Ascending aorta (tissue), 2 donors: Measurements from ENCODE around the gene TMEM130. TPM values are rescaled to one million over a fixed set of nuclear protein-coding genes. Genes with fewer than 3 reads are reported as not detected.

ENCODE experiments used
- DNase-seq, 2 donors: peaks; one replicate each; pipeline ENCODE4 v3.0.0-alpha.2; 2019; ENCODE audit warnings: low spot score in 2 of 2
- H3K27ac ChIP-seq, 2 donors: fragments of 200-600 bp; sonication (generic); one replicate each; pipeline ENCODE4 v1.5.1; 2016 to 2017; ENCODE audit warnings: mild to moderate bottlenecking in 1 of 2
- H3K27me3 ChIP-seq: fragments of 200-600 bp; sonication (generic); one replicate; pipeline ENCODE4 v1.5.1; 2017
- H3K36me3 ChIP-seq, 2 donors: fragments of 200-600 bp; sonication (generic); one replicate each; pipeline ENCODE4 v1.5.1; 2016
- H3K4me1 ChIP-seq, 2 donors: fragments of 200-600 bp; sonication (generic); one replicate each; pipeline ENCODE4 v1.5.1; 2016 to 2017; ENCODE audit warnings: mild to moderate bottlenecking in 1 of 2
- H3K4me3 ChIP-seq, 2 donors: fragments of 200-600 bp; sonication (generic); one replicate each; pipeline ENCODE4 v1.5.1; 2016 to 2017; ENCODE audit warnings: mild to moderate bottlenecking in 1 of 2
- H3K9me3 ChIP-seq, 2 donors: fragments of 200-600 bp; sonication (generic); one replicate each; pipeline ENCODE4 v1.5.1; 2016
- intact Hi-C: fragments of 100-400 bp; cut with DNase I; formaldehyde crosslinking; loops from one replicate; pipeline ENCODE4 v1.15.1; 2023
- total RNA-seq: library from RNA; depleted of rRNA; stranded (reverse); fragments of >200 nt; gene quantifications from one replicate; pipeline ENCODE4 v1.1.0, GENCODE V29; 2016
- TF ChIP-seq, protein P1 (sequence below), 3 experiments: fragments of 200-600 bp in 2 of 3; fragments of 450-650 bp in 1 of 3; sonication (generic) in 2 of 3; IDR thresholded peaks; one replicate each; pipeline ENCODE4 v1.5.1; 2016 to 2019; ENCODE audit warnings: antibody characterized with exemption in 3 of 3, mild to moderate bottlenecking in 1 of 3, moderate library complexity in 1 of 3

Gene TMEM130
- total RNA-seq, 1 donor from 2014 or later = 33.6 TPM

DNA sequence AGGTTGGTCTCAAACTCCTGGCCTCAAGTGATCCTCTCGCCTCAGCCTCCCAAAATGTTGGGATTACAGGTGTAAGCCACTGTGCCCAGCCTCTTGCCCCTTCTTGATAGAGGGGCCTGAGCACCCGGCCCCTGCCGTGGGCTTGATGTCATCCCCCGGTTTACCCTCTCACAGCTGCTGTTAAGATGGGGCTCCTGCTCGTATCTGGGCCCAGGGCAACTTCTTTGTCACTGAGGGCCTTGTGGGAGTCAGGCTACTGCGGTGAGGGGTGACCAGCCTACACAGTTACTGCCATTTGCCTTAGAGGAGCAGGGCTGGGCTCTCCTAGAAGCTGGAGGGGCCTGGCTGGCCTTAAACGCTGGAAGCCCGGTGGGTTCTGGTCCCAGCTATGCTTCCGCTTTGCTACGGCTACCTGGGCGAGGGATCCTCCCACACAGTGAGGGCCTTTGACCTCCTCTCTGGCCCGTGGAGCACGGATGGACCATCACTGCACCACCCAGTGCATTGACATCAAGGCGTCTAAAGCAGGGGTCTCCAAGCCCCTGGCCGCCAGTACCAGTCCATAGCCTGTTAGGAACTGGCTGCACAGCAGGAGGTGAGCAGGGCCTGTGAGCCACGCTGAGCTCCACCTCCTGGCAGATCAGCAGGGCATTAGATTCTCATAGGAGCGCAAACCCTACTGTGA is 1.1 kb upstream of the TMEM130 start:
- peak overlapping the region in 1 of 2 donors; percentile 11 for H3K27ac ChIP-seq
- H3K9me3 ChIP-seq = no peaks in the 10 kb centered on the region
- TF ChIP-seq, protein P1, sequence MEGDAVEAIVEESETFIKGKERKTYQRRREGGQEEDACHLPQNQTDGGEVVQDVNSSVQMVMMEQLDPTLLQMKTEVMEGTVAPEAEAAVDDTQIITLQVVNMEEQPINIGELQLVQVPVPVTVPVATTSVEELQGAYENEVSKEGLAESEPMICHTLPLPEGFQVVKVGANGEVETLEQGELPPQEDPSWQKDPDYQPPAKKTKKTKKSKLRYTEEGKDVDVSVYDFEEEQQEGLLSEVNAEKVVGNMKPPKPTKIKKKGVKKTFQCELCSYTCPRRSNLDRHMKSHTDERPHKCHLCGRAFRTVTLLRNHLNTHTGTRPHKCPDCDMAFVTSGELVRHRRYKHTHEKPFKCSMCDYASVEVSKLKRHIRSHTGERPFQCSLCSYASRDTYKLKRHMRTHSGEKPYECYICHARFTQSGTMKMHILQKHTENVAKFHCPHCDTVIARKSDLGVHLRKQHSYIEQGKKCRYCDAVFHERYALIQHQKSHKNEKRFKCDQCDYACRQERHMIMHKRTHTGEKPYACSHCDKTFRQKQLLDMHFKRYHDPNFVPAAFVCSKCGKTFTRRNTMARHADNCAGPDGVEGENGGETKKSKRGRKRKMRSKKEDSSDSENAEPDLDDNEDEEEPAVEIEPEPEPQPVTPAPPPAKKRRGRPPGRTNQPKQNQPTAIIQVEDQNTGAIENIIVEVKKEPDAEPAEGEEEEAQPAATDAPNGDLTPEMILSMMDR (IDR thresholded peaks at IDR 0.05) = no peak
- no peak for DNase-seq
- no peaks in the 10 kb centered on the region for H3K36me3 ChIP-seq
- peak overlapping the region; percentile 65 to 83 for H3K4me3 ChIP-seq
- no peaks in the 10 kb centered on the region for H3K27me3 ChIP-seq
- intact Hi-C loops = loop anchor here (2.0 kb wide), 1 partner anchor 30 kb away; no protein-coding TSS in a partner anchor
- H3K4me1 ChIP-seq = peaks cover 4 to 14% of the 10 kb centered on the region in 2 donors

DNA sequence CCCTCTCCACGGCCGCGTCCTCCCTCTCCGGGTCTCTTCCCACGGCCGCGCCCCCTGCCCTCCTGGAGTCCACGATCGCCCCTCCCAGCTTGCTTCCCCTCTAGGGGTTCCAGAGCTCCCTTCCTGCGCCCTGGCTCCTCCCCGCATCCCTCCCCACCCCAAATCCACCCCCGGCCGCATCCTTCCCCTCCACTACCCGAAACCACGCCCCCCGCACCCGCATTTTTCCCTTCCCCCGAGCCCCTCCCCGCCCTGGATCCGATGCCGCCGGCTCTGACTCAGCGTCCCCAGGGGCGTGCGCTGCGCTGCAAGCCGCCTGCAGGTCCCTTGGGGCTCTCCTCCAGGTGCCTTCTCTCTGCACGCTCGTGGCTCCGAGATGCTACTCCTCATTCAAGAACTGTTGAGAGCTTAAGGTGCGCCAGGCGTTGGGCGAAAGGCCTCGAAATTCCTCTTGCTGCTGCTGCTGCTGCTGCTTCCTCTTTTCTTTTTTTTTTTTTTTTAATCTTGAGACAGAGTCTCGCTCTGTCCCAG is 372 bp upstream of the TMEM130 start:
- H3K4me3 ChIP-seq = peak overlapping the region; percentile 65 to 83
- H3K27ac ChIP-seq = peak overlapping the region in 1 of 2 donors; percentile 69
- intact Hi-C loops = loop anchor here (2.0 kb wide), 1 partner anchor 29 kb away; no protein-coding TSS in a partner anchor
- peaks cover 4 to 19% of the 10 kb centered on the region in 2 donors for H3K4me1 ChIP-seq
- no peaks in the 10 kb centered on the region for H3K9me3 ChIP-seq
- TF ChIP-seq, protein P1 (IDR thresholded peaks at IDR 0.05) = no peak
- no peaks in the 10 kb centered on the region for H3K36me3 ChIP-seq
- peak in 1 of 2 donors; percentile 83 for DNase-seq
- H3K27me3 ChIP-seq = no peaks in the 10 kb centered on the region

DNA sequence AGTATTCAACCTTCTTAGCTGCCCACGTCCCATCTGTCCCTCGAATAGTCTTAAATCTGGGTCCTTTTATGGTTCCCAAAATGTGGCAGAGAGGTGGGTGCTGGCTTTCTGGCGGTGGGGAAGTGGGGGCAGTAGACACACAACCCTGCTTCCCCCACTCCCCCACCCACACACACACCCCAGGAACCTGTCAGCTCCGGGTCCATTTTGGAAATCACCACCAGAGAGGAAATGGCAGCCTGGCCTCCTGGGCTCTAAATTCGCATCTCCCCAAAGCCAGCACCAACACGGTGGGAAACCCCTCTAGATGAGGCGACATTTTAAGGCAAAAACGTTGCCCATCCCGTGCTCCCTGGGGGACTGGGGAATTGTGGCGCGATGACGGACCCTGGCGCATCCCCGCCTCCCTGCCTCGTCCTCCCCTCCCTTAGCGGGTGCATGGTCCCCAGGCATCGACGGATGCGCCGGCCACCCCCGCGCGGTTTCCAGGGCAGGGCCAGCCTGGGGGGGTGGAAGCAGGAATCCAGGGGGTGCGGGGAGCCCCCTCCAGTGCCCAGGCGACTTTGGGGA is 702 bp downstream of the TMEM130 start:
- H3K27ac ChIP-seq = peak overlapping the region; percentile 60 to 69
- peaks cover 4 to 25% of the 10 kb centered on the region in 2 donors for H3K4me1 ChIP-seq
- H3K36me3 ChIP-seq = no peaks in the 10 kb centered on the region
- TF ChIP-seq, protein P1 (IDR thresholded peaks at IDR 0.05) = no peak
- peak overlapping the region; percentile 65 to 83 for H3K4me3 ChIP-seq
- H3K27me3 ChIP-seq = no peaks in the 10 kb centered on the region
- no peaks in the 10 kb centered on the region for H3K9me3 ChIP-seq
- intact Hi-C loops = no loop called here
- no peak for DNase-seq

DNA sequence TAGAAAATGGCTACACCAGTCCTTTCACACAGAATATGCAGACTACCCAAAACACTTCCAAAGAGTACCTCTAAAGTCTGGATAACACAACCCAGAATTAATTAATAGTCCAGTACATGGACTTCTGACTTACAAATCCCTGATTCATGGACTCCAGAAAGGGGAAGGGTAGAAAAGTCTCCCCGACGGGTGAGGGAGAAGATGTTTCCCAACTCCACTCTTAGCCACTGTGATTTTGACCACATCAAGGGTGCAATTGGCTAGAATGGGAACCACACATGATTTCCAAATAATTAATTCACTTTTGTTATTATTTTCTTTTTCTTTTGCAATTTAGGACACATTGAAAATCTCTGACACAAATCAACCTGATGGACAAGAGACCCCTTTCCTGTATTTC is 1.4 kb downstream of the TMEM130 start:
- no peaks in the 10 kb centered on the region for H3K9me3 ChIP-seq
- H3K27ac ChIP-seq = peak overlapping the region; percentile 63 to 69
- peaks cover 4 to 25% of the 10 kb centered on the region in 2 donors for H3K4me1 ChIP-seq
- intact Hi-C loops = no loop called here
- no peaks in the 10 kb centered on the region for H3K36me3 ChIP-seq
- DNase-seq = no peak
- no peak overlapping the region for H3K4me3 ChIP-seq
- TF ChIP-seq, protein P1 (IDR thresholded peaks at IDR 0.05) = no peak
- no peaks in the 10 kb centered on the region for H3K27me3 ChIP-seq

DNA sequence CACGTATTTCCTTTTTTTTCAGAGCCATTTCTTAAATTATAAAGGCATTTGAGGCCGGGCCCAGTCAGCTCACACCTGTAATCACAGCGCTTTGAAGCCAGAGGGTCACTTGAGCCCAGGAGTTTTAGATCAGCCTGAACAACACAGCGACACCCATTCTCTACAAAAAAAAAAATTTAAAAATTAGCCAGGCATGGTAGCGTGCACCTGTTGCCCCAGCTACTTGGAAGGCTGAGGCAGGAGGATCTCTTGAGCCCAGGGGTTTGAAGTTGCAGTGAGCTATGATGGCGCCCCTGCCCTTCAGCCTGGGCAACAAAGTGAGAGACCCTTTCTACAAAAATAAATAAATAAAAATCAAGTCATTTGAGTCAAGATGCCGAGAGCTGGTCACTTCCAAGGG is 3.0 kb downstream of the TMEM130 start:
- no peaks in the 10 kb centered on the region for H3K9me3 ChIP-seq
- no peak for DNase-seq
- intact Hi-C loops = no loop called here
- no peaks in the 10 kb centered on the region for H3K27me3 ChIP-seq
- H3K27ac ChIP-seq = peak overlapping the region; percentile 49 to 63
- H3K4me3 ChIP-seq = no peak overlapping the region
- peaks cover 4 to 25% of the 10 kb centered on the region in 2 donors for H3K4me1 ChIP-seq
- no peaks in the 10 kb centered on the region for H3K36me3 ChIP-seq
- TF ChIP-seq, protein P1 (IDR thresholded peaks at IDR 0.05) = no peak
